Nephron progenitor cell (in vitro differentiated cells): Measurements from ENCODE around the gene LCN9.

Source experiments
- DNase-seq: peaks from one replicate; pipeline ENCODE4 v3.0.0; 2021
- H3K27ac Mint-ChIP-seq: 2 replicates; pipeline ENCODE4 v1.8.0; 2021; ENCODE audit warnings: mild to moderate bottlenecking, moderate library complexity, mixed read lengths
- H3K27me3 Mint-ChIP-seq: 2 replicates; pipeline ENCODE4 v1.8.0; 2021; ENCODE audit warnings: mild to moderate bottlenecking, low read depth, mixed read lengths; ENCODE audit not compliant: poor library complexity
- H3K36me3 Mint-ChIP-seq: 2 replicates; pipeline ENCODE4 v1.8.0; 2021; ENCODE audit warnings: low read depth, mixed read lengths
- H3K4me1 Mint-ChIP-seq: 2 replicates; pipeline ENCODE4 v1.8.0; 2021; ENCODE audit warnings: mixed read lengths
- H3K4me3 Mint-ChIP-seq: 2 replicates; pipeline ENCODE4 v1.8.0; 2021; ENCODE audit warnings: mild to moderate bottlenecking, moderate library complexity, mixed read lengths
- H3K9me3 Mint-ChIP-seq: 2 replicates; pipeline ENCODE4 v1.8.0; 2021; ENCODE audit warnings: mild to moderate bottlenecking, moderate library complexity, mixed read lengths
- TF ChIP-seq, protein P1 (sequence below): fragments of 200-600 bp; sonication (generic); IDR thresholded peaks from 2 replicates; pipeline ENCODE4 v1.5.0; 2021; ENCODE audit warnings: antibody characterized with exemption

LCN9 gene

DNA sequence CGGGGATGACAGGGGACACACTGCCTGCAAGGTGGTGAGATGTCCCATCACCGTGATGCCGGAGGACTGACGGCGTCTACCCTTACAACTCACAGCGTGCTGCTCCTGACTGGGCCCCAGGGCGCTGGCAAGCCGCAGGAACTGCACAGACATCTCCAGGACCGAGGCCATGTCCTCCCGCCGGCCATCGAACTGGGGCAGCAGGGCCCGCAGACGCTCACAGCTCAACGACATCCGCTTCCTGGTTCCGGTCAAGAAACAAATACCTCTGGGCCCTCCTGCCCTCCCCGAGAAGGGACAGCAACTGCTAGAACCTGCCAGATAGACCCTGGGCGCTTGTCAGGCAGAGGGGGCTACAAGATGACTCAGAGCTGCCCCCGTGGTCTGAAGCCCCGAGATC is 35.1 kb downstream of the LCN9 start:
- Mint-ChIP-seq H3K36me3 (no peaks in the 10 kb centered on the region), H3K4me3 (no peak overlapping the region), H3K27ac (no peak overlapping the region), H3K9me3 (no peaks in the 10 kb centered on the region), H3K4me1 (peaks cover 18% of the 10 kb centered on the region), H3K27me3 (peaks cover 35% of the 10 kb centered on the region)
- TF ChIP-seq, protein P1, sequence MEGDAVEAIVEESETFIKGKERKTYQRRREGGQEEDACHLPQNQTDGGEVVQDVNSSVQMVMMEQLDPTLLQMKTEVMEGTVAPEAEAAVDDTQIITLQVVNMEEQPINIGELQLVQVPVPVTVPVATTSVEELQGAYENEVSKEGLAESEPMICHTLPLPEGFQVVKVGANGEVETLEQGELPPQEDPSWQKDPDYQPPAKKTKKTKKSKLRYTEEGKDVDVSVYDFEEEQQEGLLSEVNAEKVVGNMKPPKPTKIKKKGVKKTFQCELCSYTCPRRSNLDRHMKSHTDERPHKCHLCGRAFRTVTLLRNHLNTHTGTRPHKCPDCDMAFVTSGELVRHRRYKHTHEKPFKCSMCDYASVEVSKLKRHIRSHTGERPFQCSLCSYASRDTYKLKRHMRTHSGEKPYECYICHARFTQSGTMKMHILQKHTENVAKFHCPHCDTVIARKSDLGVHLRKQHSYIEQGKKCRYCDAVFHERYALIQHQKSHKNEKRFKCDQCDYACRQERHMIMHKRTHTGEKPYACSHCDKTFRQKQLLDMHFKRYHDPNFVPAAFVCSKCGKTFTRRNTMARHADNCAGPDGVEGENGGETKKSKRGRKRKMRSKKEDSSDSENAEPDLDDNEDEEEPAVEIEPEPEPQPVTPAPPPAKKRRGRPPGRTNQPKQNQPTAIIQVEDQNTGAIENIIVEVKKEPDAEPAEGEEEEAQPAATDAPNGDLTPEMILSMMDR: no peak
- DNase-seq: no peak

DNA sequence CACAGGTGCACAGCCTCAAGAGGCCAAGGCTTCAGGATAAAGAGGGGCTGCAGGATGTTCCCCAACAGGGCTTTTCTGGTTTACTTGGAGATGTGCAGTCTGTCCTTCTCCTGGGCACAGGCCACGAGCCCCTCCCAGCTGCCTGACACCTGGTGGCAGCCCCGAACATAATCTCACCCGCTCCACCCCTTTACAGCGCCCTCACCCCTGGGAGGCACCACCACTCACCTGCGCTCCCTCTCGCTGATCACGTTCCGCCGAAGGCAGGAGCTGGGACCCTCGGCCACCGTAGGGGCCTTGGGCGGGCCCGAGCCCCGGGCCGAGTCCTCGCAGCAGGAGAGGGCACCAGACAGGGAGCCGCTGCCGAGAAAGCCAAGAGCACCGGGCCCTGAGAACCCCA is 35.7 kb downstream of the LCN9 start:
- TF ChIP-seq, protein P1: no peak
- Mint-ChIP-seq H3K4me3 (no peak overlapping the region), H3K27ac (no peak overlapping the region), H3K4me1 (peaks cover 13% of the 10 kb centered on the region), H3K36me3 (no peaks in the 10 kb centered on the region), H3K27me3 (peaks cover 40% of the 10 kb centered on the region), H3K9me3 (no peaks in the 10 kb centered on the region)
- no peak for DNase-seq

DNA sequence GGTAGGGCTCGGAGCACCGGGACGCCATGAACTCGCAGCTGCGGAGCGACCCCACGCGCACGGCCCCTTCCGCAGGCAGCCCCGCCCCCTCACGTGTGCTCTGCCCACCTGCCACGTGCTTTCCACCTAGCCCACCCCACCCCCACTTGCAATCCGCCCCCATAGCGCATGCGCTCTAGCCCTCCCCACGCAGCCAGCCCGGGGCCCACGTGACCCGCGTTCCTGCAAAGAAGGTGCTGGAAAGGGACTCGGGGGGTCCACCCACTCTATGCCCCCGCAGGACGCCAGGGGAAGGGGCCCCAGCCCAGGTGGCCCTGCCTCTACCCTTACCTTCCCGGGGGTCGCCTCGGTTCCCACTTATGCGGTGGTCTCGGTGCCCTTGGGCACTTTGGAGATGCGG is 36.3 kb downstream of the LCN9 start, which contains the start of gene SOHLH1:
TSS of gene SOHLH1 (minus strand) at position 42 of the 400 bp plus-strand sequence. CDS start at position 28, 14 bp downstream.
- H3K4me1 Mint-ChIP-seq: peaks cover 6% of the 10 kb centered on the region
- no peak within 1 kb of the TSS for H3K4me3 Mint-ChIP-seq
- no peak within 1 kb of the TSS for H3K27ac Mint-ChIP-seq
- no peak for DNase-seq
- no peaks in the 10 kb centered on the region for H3K9me3 Mint-ChIP-seq
- no peaks in the 10 kb centered on the region for H3K36me3 Mint-ChIP-seq
- H3K27me3 Mint-ChIP-seq: peaks cover 47% of the 10 kb centered on the region
- TF ChIP-seq, protein P1: no peak

DNA sequence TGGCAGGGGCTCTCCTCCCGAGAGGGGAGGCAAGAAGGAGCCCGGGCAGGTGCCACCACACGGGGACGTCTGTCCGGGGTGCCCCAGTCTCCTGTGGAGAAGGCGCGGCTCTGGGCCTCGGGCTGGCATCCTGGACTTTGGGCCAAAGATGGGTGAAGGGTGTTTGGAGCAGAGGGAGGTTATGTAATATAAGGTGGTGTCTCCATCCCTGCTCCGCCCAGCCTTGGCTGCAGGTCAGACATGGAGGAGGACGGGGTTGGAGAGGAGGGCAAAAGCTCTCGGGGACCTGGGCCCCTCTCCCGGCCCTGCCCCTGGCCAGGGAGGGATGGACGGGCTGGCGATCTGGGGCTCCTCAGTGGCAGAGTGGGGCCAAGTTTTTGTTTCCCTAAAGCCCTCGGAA is 37.4 kb downstream of the LCN9 start:
- H3K9me3 Mint-ChIP-seq: no peaks in the 10 kb centered on the region
- peaks cover 57% of the 10 kb centered on the region for H3K27me3 Mint-ChIP-seq
- H3K4me3 Mint-ChIP-seq: no peak overlapping the region
- TF ChIP-seq, protein P1: no peak
- peaks cover 4% of the 10 kb centered on the region for H3K4me1 Mint-ChIP-seq
- no peak for DNase-seq
- H3K27ac Mint-ChIP-seq: no peak overlapping the region
- no peaks in the 10 kb centered on the region for H3K36me3 Mint-ChIP-seq

DNA sequence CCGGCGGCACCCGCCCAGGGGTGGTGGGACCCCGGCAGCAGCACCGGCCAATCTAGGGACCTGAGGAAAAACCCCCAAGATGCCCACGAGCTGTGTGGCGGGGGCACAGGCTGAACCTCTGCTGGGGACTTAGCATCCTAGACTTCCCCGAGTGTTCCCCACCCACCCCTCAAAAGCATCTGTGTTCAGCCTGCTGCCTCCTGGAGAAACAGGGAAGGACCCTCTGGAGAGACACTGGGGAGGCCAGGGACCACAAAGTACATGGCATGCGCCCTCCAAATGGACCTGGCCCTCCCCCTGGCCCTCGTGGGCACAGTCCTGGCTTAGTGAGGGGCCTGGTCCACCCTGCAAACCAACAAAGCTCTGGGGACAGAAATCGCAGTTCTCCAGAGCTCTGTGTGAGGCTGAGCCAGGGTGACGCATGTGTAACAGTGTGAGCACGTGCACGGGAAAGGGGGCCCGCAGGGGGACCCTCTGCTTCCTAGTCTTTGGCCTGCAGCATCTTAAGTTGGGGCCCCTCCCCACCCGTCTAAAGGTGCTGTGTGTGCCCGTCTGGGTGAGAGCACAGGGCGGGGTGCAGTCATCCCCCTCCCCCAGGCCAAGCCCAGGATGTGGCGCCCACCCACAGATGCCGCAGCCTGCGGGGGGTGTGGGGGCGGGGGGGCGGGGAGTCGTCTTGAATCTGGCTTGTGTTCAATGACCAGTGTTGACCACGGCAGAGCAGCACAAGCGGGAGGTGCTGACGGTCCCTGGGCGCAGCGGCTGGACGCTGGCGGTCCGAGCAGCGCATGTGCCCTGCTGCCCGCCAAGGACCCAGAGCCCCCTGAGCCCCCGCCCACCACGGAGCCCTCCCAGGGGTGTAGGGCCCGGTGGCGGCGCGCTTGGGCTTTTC is 38.2 kb downstream of the LCN9 start:
- DNase-seq: no peak
- no peaks in the 10 kb centered on the region for H3K36me3 Mint-ChIP-seq

More for the DNA sequence above, 38.2 kb downstream of the LCN9 start:
- peaks cover 59% of the 10 kb centered on the region for H3K27me3 Mint-ChIP-seq
- no peak overlapping the region for H3K4me3 Mint-ChIP-seq
- TF ChIP-seq, protein P1: no peak
- no peaks in the 10 kb centered on the region for H3K9me3 Mint-ChIP-seq
- H3K4me1 Mint-ChIP-seq: peaks cover 4% of the 10 kb centered on the region
- no peak overlapping the region for H3K27ac Mint-ChIP-seq
